Neural progenitor cell (in vitro differentiated cells): ENCODE measurements around the gene BPHL. TPM values are rescaled to one million over a fixed set of nuclear protein-coding genes. Genes with fewer than 3 reads are reported as not detected.
A peak's percentile ranks its signal among the peaks of the same experiment; 100 is the strongest.
"Not testable (repeated sequence)": the region's sequence is repeated elsewhere in the genome, so short reads cannot be mapped to it uniquely, and the experiment has no call there.

Experiments
- DNase-seq: peaks from one replicate; pipeline ENCODE4 v3.0.0-alpha.2; 2016; ENCODE audit warnings: low spot score
- H2AFZ ChIP-seq: fragments of 200-600 bp; sonication (generic); replicated peaks from 2 replicates; pipeline ENCODE4 v1.6.1; 2016; ENCODE audit warnings: antibody characterized with exemption
- H3F3A ChIP-seq: fragments of 200-600 bp; sonication (generic); 2 replicates; pipeline ENCODE4 v1.6.1; 2016; ENCODE audit warnings: antibody characterized with exemption, low read depth
- H3K27ac ChIP-seq: fragments of 200-600 bp; sonication (generic); 2 replicates; pipeline ENCODE4 v1.5.1; 2016; ENCODE audit warnings: mild to moderate bottlenecking
- H3K27me3 ChIP-seq: fragments of 200-600 bp; sonication (generic); 2 replicates; pipeline ENCODE4 v1.6.1; 2016; ENCODE audit warnings: mild to moderate bottlenecking, moderate library complexity
- H3K36me3 ChIP-seq: fragments of 200-600 bp; sonication (generic); 2 replicates; pipeline ENCODE4 v1.5.1; 2016
- H3K4me1 ChIP-seq: fragments of 200-600 bp; sonication (generic); 2 replicates; pipeline ENCODE4 v1.6.1; 2016; ENCODE audit warnings: mixed run types
- H3K4me2 ChIP-seq: fragments of 200-600 bp; sonication (generic); 2 replicates; pipeline ENCODE4 v1.6.1; 2016
- H3K4me3 ChIP-seq: fragments of 200-600 bp; sonication (generic); 2 replicates; pipeline ENCODE4 v1.5.1; 2016
- H3K79me2 ChIP-seq: fragments of 200-600 bp; sonication (generic); 2 replicates; pipeline ENCODE4 v1.6.1; 2016; ENCODE audit warnings: low read depth
- H3K9ac ChIP-seq: fragments of 200-600 bp; sonication (generic); 2 replicates; pipeline ENCODE4 v1.6.1; 2016
- H3K9me3 ChIP-seq: fragments of 200-600 bp; sonication (generic); 2 replicates; pipeline ENCODE4 v1.5.1; 2016; ENCODE audit warnings: low read depth
- H4K20me1 ChIP-seq: fragments of 200-600 bp; sonication (generic); 2 replicates; pipeline ENCODE4 v1.6.1; 2016; ENCODE audit warnings: low read depth
- H3K27ac Mint-ChIP-seq: 3 replicates; pipeline ENCODE4 v1.8.0; 2021; ENCODE audit warnings: mixed read lengths
- H3K27me3 Mint-ChIP-seq: 2 replicates; pipeline ENCODE4 v1.8.0; 2022; ENCODE audit warnings: low read depth, mild to moderate bottlenecking, inconsistent platforms, moderate library complexity, mixed read lengths; ENCODE audit not compliant: insufficient read depth
- H3K36me3 Mint-ChIP-seq: 3 replicates; pipeline ENCODE4 v1.8.0; 2021; ENCODE audit warnings: mixed read lengths
- H3K4me1 Mint-ChIP-seq: 3 replicates; pipeline ENCODE4 v1.8.0; 2021; ENCODE audit warnings: mixed read lengths
- H3K4me3 Mint-ChIP-seq: 3 replicates; pipeline ENCODE4 v1.8.0; 2021; ENCODE audit warnings: mild to moderate bottlenecking, moderate library complexity, mixed read lengths
- H3K9me3 Mint-ChIP-seq: 3 replicates; pipeline ENCODE4 v1.8.0; 2020; ENCODE audit warnings: mixed read lengths
- EZH2 ChIP-seq: fragments of 200-600 bp; sonication (generic); IDR thresholded peaks from 2 replicates; pipeline ENCODE4 v1.6.1; 2017; ENCODE audit warnings: antibody characterized with exemption, mild to moderate bottlenecking, moderate library complexity
- EZH2phosphoT487 ChIP-seq: fragments of 200-600 bp; sonication (generic); IDR thresholded peaks from 2 replicates; pipeline ENCODE4 v1.6.1; 2017; ENCODE audit warnings: antibody characterized with exemption
- total RNA-seq: library from RNA; depleted of rRNA; stranded (reverse); fragments of >200 nt; gene quantifications from 2 replicates; pipeline ENCODE4 v1.2.3, GENCODE V29; 2015; ENCODE audit warnings: low replicate concordance
- TF ChIP-seq, protein P1 (sequence below): fragments of 200-600 bp; sonication (generic); IDR thresholded peaks from 2 replicates; pipeline ENCODE4 v1.5.1; 2017; ENCODE audit warnings: antibody characterized with exemption, mild to moderate bottlenecking

The BPHL gene
- total RNA-seq, 1 donor from 2014 or later: 44.5 TPM

DNA sequence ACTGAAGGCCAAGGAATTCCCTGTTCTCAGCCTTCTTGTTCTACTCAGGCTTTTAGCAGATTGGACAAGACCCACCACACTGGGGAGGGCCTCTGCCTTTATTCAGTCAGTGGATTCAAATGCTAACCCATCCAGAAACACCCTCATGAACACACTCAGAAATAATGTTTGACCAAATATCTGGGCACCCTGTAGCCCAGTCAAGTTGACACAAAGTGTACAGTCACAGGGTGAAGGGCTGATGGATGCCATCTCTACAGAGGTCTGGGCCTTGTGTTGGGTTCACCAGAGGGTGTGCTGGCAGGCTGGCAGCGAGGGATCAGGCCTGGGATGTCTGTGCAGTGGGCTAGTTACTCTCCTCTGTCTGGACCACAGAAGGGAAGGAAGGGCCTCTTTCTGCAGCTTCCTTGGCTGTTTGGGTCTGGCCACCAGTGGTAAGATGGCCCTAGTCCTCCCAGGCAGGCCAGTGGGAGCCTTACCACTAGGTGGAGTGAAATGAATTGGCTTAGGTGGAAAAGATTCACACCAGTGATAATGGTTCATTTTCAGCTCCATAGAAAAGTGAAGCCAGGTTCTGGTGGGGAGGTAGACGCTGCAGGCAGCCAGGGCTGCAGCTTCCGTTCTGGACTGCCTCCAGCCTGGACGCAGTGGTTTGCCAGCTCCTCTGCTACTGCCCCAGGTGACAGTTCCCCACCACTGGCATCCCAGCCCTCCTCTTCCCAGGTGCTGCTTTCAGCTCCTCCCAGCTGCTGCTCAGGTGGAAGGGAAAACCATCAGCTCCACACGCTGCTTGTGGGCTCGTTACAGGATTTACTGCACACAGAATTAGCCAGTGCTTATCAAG is 29.6 kb downstream of the BPHL start:
- Histone ChIP-seq H3K79me2 (no peaks in the 10 kb centered on the region), H3F3A (peaks cover 16% of the 10 kb centered on the region), H3K9me3 (no peaks in the 10 kb centered on the region), H3K36me3 (peaks cover 2% of the 10 kb centered on the region), H3K4me2 (no peak overlapping the region), H3K4me3 (no peak overlapping the region), H4K20me1 (no peaks in the 10 kb centered on the region), H2AFZ (no peak overlapping the region), H3K27me3 (no peaks in the 10 kb centered on the region), H3K4me1 (peaks cover 3% of the 10 kb centered on the region), H3K27ac (no peak overlapping the region), H3K9ac (no peak overlapping the region)
- H3K4me1 Mint-ChIP-seq: peaks cover 18% of the 10 kb centered on the region
- no peak for TF ChIP-seq EZH2
- TF ChIP-seq, protein P1, sequence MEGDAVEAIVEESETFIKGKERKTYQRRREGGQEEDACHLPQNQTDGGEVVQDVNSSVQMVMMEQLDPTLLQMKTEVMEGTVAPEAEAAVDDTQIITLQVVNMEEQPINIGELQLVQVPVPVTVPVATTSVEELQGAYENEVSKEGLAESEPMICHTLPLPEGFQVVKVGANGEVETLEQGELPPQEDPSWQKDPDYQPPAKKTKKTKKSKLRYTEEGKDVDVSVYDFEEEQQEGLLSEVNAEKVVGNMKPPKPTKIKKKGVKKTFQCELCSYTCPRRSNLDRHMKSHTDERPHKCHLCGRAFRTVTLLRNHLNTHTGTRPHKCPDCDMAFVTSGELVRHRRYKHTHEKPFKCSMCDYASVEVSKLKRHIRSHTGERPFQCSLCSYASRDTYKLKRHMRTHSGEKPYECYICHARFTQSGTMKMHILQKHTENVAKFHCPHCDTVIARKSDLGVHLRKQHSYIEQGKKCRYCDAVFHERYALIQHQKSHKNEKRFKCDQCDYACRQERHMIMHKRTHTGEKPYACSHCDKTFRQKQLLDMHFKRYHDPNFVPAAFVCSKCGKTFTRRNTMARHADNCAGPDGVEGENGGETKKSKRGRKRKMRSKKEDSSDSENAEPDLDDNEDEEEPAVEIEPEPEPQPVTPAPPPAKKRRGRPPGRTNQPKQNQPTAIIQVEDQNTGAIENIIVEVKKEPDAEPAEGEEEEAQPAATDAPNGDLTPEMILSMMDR: peak; percentile 19
- no peak overlapping the region for H3K4me3 Mint-ChIP-seq
- DNase-seq: no peak
- H3K27me3 Mint-ChIP-seq: peaks cover 7% of the 10 kb centered on the region
- no peaks in the 10 kb centered on the region for H3K9me3 Mint-ChIP-seq
- H3K36me3 Mint-ChIP-seq: peaks cover 48% of the 10 kb centered on the region
- H3K27ac Mint-ChIP-seq: no peak overlapping the region

DNA sequence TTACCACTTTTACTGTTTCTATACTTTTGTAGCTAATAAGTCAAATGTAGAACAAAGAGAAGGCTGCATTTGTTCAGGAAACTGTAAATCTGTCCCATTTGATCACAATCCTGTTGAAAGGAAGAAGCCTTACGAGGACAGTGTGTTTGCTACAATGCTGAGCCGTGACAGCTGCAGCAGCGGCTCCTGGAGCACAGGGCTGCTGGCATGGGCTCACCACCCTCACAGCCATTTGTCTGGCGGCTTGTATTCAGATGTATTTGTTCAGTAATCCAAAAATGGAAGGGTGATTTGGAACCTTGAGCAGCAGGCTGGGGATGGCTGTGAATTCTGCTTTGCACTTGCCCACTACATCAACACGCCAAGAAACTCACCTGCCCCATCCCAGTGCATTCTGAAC is 33.2 kb downstream of the BPHL start:
- no peak overlapping the region for H3K4me3 Mint-ChIP-seq
- H3K36me3 ChIP-seq: peaks cover 6% of the 10 kb centered on the region

DNA sequence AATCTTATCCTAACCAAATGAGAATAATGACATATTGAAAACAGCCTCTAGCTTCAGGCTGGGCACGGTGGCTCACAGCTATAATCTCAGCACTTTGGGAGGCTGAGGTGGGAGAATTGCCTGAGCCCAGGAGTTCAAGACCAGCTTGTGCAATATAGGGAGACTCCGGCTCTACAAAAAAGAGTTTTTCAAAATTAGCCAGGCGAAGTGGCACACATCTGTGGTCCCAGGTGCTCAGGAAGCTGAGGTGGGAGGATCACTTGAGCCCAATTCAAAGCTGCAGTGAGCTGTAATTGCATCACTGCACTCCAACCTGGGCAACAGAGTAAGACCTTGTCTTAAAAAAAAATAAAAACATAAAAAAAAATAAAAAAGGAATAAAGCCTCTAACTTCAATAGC is 34.2 kb downstream of the BPHL start:
- Histone ChIP-seq H2AFZ (no peak overlapping the region), H3K9ac (no peak overlapping the region), H3K4me3 (no peak overlapping the region), H4K20me1 (peaks cover 5% of the 10 kb centered on the region), H3K4me1 (peaks cover 3% of the 10 kb centered on the region), H3K4me2 (no peak overlapping the region), H3K9me3 (no peaks in the 10 kb centered on the region), H3K27me3 (no peaks in the 10 kb centered on the region), H3F3A (peaks cover 20% of the 10 kb centered on the region), H3K36me3 (peaks cover 6% of the 10 kb centered on the region), H3K79me2 (peaks cover 5% of the 10 kb centered on the region), H3K27ac (no peak overlapping the region)
- H3K27me3 Mint-ChIP-seq: peaks cover 5% of the 10 kb centered on the region
- no peaks in the 10 kb centered on the region for H3K9me3 Mint-ChIP-seq
- TF ChIP-seq EZH2 (no peak), EZH2phosphoT487 (no peak)
- H3K27ac Mint-ChIP-seq: no peak overlapping the region
- H3K4me3 Mint-ChIP-seq: no peak overlapping the region
- H3K36me3 Mint-ChIP-seq: peaks cover 46% of the 10 kb centered on the region
- DNase-seq: no peak
- H3K4me1 Mint-ChIP-seq: peaks cover 33% of the 10 kb centered on the region

More for the DNA sequence above, 33.2 kb downstream of the BPHL start:
- no peak overlapping the region for H3K27ac ChIP-seq
- H3K4me3 ChIP-seq: no peak overlapping the region
- H3K4me2 ChIP-seq: no peak overlapping the region
- H3K27me3 ChIP-seq: no peaks in the 10 kb centered on the region
- peaks cover 18% of the 10 kb centered on the region for H3F3A ChIP-seq
- no peak for DNase-seq
- H2AFZ ChIP-seq: no peak overlapping the region
- Mint-ChIP-seq H3K4me1 (peaks cover 31% of the 10 kb centered on the region), H3K27me3 (peaks cover 6% of the 10 kb centered on the region), H3K9me3 (no peaks in the 10 kb centered on the region), H3K36me3 (peaks cover 50% of the 10 kb centered on the region), H3K27ac (no peak overlapping the region)
- no peak overlapping the region for H3K9ac ChIP-seq
- peaks cover 5% of the 10 kb centered on the region for H4K20me1 ChIP-seq
- peaks cover 3% of the 10 kb centered on the region for H3K4me1 ChIP-seq
- H3K79me2 ChIP-seq: peaks cover under 1% of the 10 kb centered on the region
- TF ChIP-seq EZH2 (no peak), EZH2phosphoT487 (no peak)
- TF ChIP-seq, protein P1: no peak
- H3K9me3 ChIP-seq: no peaks in the 10 kb centered on the region

DNA sequence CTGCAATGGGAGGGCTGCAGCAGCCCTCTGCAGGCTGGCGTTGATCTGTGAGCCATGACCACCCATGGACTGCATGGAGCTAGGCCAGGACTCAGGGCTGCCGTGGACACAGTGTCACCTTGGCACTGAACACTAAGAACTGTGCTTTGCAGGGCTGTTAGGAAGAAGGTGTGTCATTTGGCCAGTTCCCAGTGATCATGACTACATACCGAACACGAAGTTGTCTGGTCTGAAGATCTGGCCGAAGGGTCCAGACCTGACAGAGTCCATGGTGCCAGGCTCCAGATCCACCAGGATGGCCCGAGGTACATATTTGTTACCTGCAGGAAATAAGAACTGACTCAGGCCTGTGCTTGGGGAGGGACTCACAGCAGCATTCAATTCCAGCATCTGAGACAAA is 36.9 kb downstream of the BPHL start:
- not testable (repeated sequence) for H3K4me3 ChIP-seq, H3K9ac ChIP-seq
- peak overlapping the region; percentile 98 for H3K4me3 Mint-ChIP-seq

GRCh38 chr6:3156184-3157130 is 37.9 kb downstream of the BPHL start:
- H3K9me3 ChIP-seq, H3K79me2 ChIP-seq, H3K27me3 ChIP-seq, H3K27me3 Mint-ChIP-seq, H3K27ac ChIP-seq, H3K9me3 Mint-ChIP-seq, H3K9ac ChIP-seq, H3K36me3 ChIP-seq: not testable (repeated sequence)
- Histone ChIP-seq H2AFZ (peak overlapping the region; percentile 93), H3K4me2 (peak overlapping the region; percentile 100), H3K4me3 (peak overlapping the region; percentile 91), H3F3A (peaks cover 51% of the 10 kb centered on the region), H4K20me1 (peaks cover 12% of the 10 kb centered on the region), H3K4me1 (peaks cover 37% of the 10 kb centered on the region)
- H3K4me3 Mint-ChIP-seq: peak overlapping the region; percentile 98
- peaks cover 50% of the 10 kb centered on the region for H3K4me1 Mint-ChIP-seq
- H3K27ac Mint-ChIP-seq: peak overlapping the region; percentile 96
- H3K36me3 Mint-ChIP-seq: peaks cover 27% of the 10 kb centered on the region
- DNase-seq: peak; percentile 39

More for the DNA sequence above, 36.9 kb downstream of the BPHL start:
- not testable (repeated sequence) for H3K79me2 ChIP-seq, H2AFZ ChIP-seq, DNase-seq, H3K27me3 ChIP-seq, H3K4me2 ChIP-seq, H3K9me3 Mint-ChIP-seq, H3K27me3 Mint-ChIP-seq, H3K36me3 ChIP-seq, H3K27ac Mint-ChIP-seq, H3K9me3 ChIP-seq, H3K27ac ChIP-seq
- H3K4me1 ChIP-seq: peaks cover 26% of the 10 kb centered on the region
- H4K20me1 ChIP-seq: peaks cover 12% of the 10 kb centered on the region
- Mint-ChIP-seq H3K4me1 (peaks cover 46% of the 10 kb centered on the region), H3K36me3 (peaks cover 35% of the 10 kb centered on the region)
- H3F3A ChIP-seq: peaks cover 45% of the 10 kb centered on the region
